Parathyroid adenoma (tissue), 2 donors: ENCODE data around the gene GSTO1.

Experiments
- H2AFZ ChIP-seq: fragments of 300-600 bp; sonication (generic); one replicate; pipeline ENCODE4 v1.7.0; 2017; ENCODE audit warnings: antibody characterized with exemption, mild to moderate bottlenecking
- H3K27ac ChIP-seq: fragments of 300-600 bp; sonication (generic); one replicate; pipeline ENCODE4 v1.7.0; 2017
- H3K27me3 ChIP-seq: fragments of 300-600 bp; sonication (generic); one replicate; pipeline ENCODE4 v1.7.0; 2017; ENCODE audit warnings: low read length; ENCODE audit not compliant: control insufficient read depth, insufficient read depth
- H3K36me3 ChIP-seq: fragments of 300-600 bp; sonication (generic); one replicate; pipeline ENCODE4 v1.7.0; 2017; ENCODE audit warnings: low read length; ENCODE audit not compliant: control insufficient read depth, insufficient read depth
- H3K4me1 ChIP-seq: fragments of 300-600 bp; sonication (generic); one replicate; pipeline ENCODE4 v1.7.0; 2017; ENCODE audit warnings: control low read depth
- H3K4me2 ChIP-seq: fragments of 300-600 bp; sonication (generic); one replicate; pipeline ENCODE4 v1.7.0; 2017; ENCODE audit warnings: low read length
- H3K4me3 ChIP-seq: fragments of 300-600 bp; sonication (generic); one replicate; pipeline ENCODE4 v1.7.0; 2017; ENCODE audit warnings: low read depth, low read length
- H3K79me2 ChIP-seq: fragments of 300-600 bp; sonication (generic); one replicate; pipeline ENCODE4 v1.7.0; 2017; ENCODE audit warnings: control low read depth
- H3K9ac ChIP-seq: fragments of 300-600 bp; sonication (generic); one replicate; pipeline ENCODE4 v1.7.0; 2017; ENCODE audit warnings: mild to moderate bottlenecking
- H3K9me3 ChIP-seq: fragments of 300-600 bp; sonication (generic); one replicate; pipeline ENCODE4 v1.7.0; 2017; ENCODE audit warnings: low read length; ENCODE audit not compliant: control insufficient read depth
- TF ChIP-seq, protein P1 (sequence below): fragments of 300-600 bp; sonication (generic); IDR thresholded peaks from one replicate; pipeline ENCODE4 v1.7.0; 2017; ENCODE audit warnings: antibody characterized with exemption, mild to moderate bottlenecking
- donor health status: primary hyperparathyroidism.

Gene GSTO1

DNA sequence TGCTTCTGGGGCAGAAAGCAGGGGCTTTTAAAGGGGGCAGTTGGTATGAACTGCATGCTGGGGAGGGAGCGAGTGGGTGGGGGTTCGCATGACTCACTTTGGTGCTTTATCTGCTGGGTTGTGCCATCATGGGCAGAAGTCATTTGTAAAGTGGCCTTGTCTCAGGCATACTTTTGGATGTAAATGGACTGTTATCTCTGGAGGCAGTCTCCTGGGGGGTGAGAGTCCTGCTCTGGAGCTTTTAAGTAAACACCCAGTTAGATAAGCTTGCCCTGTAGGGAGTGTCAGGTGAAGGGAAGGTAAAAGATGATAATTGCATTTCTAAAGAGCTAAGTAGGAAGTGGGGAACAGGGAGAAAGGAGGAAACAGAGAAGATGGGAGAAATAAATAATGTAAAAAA lies 1.6 kb upstream of the GSTO1 start:
- no peak overlapping the region for H3K27ac ChIP-seq
- no peaks in the 10 kb centered on the region for H3K36me3 ChIP-seq
- H3K4me3 ChIP-seq, result no peak overlapping the region
- H3K4me2 ChIP-seq, result no peak overlapping the region
- no peaks in the 10 kb centered on the region for H3K9me3 ChIP-seq
- peaks cover 6% of the 10 kb centered on the region for H3K79me2 ChIP-seq
- H3K9ac ChIP-seq, result no peak overlapping the region
- H2AFZ ChIP-seq, result no peak overlapping the region
- peaks cover 15% of the 10 kb centered on the region for H3K4me1 ChIP-seq
- no peaks in the 10 kb centered on the region for H3K27me3 ChIP-seq
- TF ChIP-seq, protein P1, sequence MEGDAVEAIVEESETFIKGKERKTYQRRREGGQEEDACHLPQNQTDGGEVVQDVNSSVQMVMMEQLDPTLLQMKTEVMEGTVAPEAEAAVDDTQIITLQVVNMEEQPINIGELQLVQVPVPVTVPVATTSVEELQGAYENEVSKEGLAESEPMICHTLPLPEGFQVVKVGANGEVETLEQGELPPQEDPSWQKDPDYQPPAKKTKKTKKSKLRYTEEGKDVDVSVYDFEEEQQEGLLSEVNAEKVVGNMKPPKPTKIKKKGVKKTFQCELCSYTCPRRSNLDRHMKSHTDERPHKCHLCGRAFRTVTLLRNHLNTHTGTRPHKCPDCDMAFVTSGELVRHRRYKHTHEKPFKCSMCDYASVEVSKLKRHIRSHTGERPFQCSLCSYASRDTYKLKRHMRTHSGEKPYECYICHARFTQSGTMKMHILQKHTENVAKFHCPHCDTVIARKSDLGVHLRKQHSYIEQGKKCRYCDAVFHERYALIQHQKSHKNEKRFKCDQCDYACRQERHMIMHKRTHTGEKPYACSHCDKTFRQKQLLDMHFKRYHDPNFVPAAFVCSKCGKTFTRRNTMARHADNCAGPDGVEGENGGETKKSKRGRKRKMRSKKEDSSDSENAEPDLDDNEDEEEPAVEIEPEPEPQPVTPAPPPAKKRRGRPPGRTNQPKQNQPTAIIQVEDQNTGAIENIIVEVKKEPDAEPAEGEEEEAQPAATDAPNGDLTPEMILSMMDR, result no peak

DNA sequence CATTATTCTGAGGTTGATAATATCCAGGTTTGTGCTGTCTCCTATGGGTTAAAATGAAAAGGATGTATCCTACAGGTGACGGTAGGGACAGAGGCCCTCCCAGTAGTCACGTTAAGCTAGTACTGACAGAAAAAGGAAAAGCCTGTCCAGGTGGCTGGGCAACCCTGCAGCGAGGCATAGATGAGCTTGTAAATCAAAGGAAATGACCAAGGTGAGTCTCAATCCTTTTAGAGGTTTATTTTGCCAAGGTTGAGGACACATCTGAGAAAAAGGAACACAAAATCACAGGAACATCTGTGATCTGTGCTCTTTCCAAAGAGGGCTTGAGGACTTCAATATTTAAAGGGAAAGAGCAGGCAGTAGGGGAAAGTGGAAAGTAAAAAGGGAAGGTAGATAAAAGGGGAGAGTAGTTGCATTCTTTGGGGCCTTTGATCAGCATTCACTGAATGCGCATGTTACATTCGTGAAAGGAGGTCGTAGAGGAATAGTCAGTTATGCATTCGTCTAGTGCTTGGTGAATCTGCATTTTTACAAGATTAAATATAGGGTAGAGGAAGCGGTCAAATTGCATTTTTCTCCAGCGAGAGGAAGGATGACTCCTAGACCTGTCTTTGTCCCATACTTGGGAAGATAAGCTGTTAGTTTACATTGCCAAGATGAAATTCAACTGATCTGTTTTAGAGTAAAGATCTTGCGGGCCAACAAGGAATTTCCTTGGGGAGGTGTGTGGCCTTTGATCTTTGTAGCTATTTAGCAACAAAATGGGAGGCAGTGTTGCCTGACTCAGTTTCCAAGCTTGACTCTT lies 884 bp upstream of the GSTO1 start:
- H3K4me1 ChIP-seq, result peaks cover 20% of the 10 kb centered on the region
- no peak overlapping the region for H3K9ac ChIP-seq
- peak overlapping the region; percentile 85 for H3K4me2 ChIP-seq
- TF ChIP-seq, protein P1, result no peak
- no peaks in the 10 kb centered on the region for H3K27me3 ChIP-seq
- H3K36me3 ChIP-seq, result no peaks in the 10 kb centered on the region
- H2AFZ ChIP-seq, result peak overlapping the region; percentile 98
- peak overlapping the region; percentile 90 for H3K27ac ChIP-seq
- H3K9me3 ChIP-seq, result no peaks in the 10 kb centered on the region
- peaks cover 6% of the 10 kb centered on the region for H3K79me2 ChIP-seq
- peak overlapping the region; percentile 83 for H3K4me3 ChIP-seq

DNA sequence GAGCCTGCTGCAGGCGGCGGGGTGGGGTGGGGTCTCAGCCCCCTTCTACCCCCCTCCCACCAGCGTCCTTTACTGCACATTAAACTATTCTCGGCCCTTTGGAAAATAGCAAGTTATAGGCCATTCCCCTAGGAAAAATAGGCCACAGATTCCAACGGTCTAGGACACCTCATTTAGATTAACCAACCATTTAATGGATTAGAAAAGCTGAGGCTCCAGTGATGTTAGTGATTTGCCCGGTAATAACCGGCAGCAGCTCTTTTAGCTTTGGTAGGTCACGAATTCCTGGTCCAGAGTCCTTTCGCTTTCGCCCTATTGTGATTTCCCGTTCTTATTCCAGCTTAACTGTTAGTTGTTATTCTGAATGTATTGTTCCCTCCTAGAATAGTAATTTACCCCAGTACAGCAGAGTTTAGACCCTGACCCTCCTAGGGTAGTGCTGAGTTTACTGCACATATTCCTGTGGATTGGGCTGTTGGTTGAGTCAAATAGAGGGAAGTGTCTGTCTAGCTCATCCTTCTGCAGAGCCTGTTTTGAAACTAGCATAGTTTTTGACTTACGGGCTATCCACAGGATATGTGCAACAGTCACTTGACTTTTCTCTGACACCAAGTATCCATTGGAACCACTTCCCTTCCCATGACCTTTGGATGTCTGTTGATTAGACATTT lies 754 bp downstream of the GSTO1 start:
- Histone ChIP-seq H3K4me2 (peak overlapping the region; percentile 85), H3K79me2 (peaks cover 6% of the 10 kb centered on the region), H3K4me1 (peaks cover 37% of the 10 kb centered on the region), H2AFZ (peak overlapping the region; percentile 98), H3K36me3 (no peaks in the 10 kb centered on the region), H3K4me3 (peak overlapping the region; percentile 83), H3K9ac (peak overlapping the region; percentile 94), H3K27me3 (no peaks in the 10 kb centered on the region), H3K9me3 (no peaks in the 10 kb centered on the region), H3K27ac (peak overlapping the region; percentile 90)
- TF ChIP-seq, protein P1, result no peak

DNA sequence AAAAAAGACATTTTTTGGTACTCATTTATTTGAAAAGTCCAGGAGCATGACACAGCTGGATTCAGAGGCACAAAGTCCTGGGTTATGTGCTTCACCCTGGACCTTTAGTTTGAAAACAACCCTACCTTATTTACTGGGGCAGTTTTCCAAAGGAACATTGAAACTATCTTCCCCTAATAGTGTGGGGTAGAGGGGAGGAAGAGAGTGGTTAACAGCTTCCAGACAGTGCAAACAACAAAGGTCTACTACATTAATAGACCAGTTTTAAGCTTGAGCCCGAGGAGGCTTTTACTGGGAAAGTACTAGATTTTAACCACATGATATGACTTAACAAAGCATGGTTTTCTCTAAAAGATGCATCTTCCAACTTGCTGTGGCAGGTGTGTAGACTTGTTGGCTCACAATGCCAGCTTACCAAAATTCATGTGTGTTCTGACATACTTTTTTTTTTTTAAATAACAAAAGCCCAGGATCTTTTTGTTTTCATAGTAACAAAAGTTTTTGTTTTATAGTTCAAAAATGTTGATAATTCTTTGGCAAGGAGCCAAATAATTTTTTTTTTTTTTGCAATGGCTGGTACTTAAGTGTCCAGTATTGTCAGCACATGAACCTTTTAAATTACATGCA lies 1.8 kb downstream of the GSTO1 start:
- Histone ChIP-seq H2AFZ (no peak overlapping the region), H3K4me3 (peak overlapping the region; percentile 83), H3K9me3 (no peaks in the 10 kb centered on the region), H3K79me2 (peaks cover 6% of the 10 kb centered on the region), H3K4me2 (peak overlapping the region; percentile 85), H3K36me3 (no peaks in the 10 kb centered on the region), H3K27me3 (no peaks in the 10 kb centered on the region), H3K27ac (peak overlapping the region; percentile 90), H3K4me1 (peaks cover 37% of the 10 kb centered on the region), H3K9ac (no peak overlapping the region)
- TF ChIP-seq, protein P1, result no peak
